Measurements from ENCODE around the gene CCDC183.

DNA sequence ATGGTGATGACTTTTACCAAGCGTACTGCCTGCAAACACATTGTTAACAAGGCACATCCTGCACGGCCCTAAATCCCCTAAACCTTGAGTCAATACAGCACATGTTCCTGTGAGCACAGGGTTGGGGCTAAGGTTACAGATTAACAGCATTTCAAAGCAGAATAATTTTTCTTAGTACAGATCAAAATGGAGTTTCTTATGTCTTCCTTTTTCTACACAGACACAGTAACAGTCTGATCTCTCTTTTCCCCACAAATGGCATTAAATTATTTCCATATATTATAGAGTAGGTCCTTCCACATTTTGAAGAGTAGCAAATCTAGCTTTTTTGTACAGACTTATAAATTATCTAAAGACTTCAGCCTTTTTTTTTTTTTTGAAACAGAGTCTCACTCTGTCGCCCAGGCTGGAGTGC, 6.6 kb upstream of the CCDC183 start:
- no peak for TF ChIP-seq POLR2A (IDR thresholded peaks at IDR 0.05)
- TF ChIP-seq, protein P1, sequence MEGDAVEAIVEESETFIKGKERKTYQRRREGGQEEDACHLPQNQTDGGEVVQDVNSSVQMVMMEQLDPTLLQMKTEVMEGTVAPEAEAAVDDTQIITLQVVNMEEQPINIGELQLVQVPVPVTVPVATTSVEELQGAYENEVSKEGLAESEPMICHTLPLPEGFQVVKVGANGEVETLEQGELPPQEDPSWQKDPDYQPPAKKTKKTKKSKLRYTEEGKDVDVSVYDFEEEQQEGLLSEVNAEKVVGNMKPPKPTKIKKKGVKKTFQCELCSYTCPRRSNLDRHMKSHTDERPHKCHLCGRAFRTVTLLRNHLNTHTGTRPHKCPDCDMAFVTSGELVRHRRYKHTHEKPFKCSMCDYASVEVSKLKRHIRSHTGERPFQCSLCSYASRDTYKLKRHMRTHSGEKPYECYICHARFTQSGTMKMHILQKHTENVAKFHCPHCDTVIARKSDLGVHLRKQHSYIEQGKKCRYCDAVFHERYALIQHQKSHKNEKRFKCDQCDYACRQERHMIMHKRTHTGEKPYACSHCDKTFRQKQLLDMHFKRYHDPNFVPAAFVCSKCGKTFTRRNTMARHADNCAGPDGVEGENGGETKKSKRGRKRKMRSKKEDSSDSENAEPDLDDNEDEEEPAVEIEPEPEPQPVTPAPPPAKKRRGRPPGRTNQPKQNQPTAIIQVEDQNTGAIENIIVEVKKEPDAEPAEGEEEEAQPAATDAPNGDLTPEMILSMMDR (IDR thresholded peaks at IDR 0.05): no peak
- no peak for TF ChIP-seq EP300 (IDR thresholded peaks at IDR 0.05; ENCODE audit: low read depth)
